ENCODE results near the gene PPP1R1B.

PPP1R1B gene

GRCh38 chr17:39653662-39654331 is 27.0 kb downstream of the PPP1R1B start:
- DNase-seq (ENCODE audit: low spot score) = peak; percentile 92

- no peak for DNase-seq (ENCODE audit: low spot score)
These were observed 28.4 kb downstream of the PPP1R1B start for GRCh38 chr17:39655105-39655504.

GRCh38 chr17:39658346-39658745 is 31.6 kb downstream of the PPP1R1B start:
- no peak for DNase-seq (ENCODE audit: low spot score)

GRCh38 chr17:39658760-39659159 is 32.0 kb downstream of the PPP1R1B start:
- DNase-seq (ENCODE audit: low spot score) = no peak

GRCh38 chr17:39659279-39660010 is 32.7 kb downstream of the PPP1R1B start:
- no peak for DNase-seq (ENCODE audit: low spot score)

- no peak for DNase-seq (ENCODE audit: low spot score)
These were observed 33.2 kb downstream of the PPP1R1B start for GRCh38 chr17:39660011-39660360.

- DNase-seq (ENCODE audit: low spot score) = no peak
These were observed 33.9 kb downstream of the PPP1R1B start for GRCh38 chr17:39660397-39661385.

GRCh38 chr17:39661744-39662541 is 35.2 kb downstream of the PPP1R1B start:
- DNase-seq (ENCODE audit: low spot score) = no peak

- DNase-seq (ENCODE audit: low spot score) = peak; percentile 54
These were observed 36.0 kb downstream of the PPP1R1B start for GRCh38 chr17:39662551-39663339.

- peak; percentile 62 for DNase-seq (ENCODE audit: low spot score)
These were observed 36.6 kb downstream of the PPP1R1B start for GRCh38 chr17:39663340-39663687.

- peak; percentile 89 for DNase-seq (ENCODE audit: low spot score)
These were observed 37.2 kb downstream of the PPP1R1B start for GRCh38 chr17:39663688-39664580.

- no peak for DNase-seq (ENCODE audit: low spot score)
These were observed 38.1 kb downstream of the PPP1R1B start, which contains the start of gene TCAP for GRCh38 chr17:39664581-39665561. TCAP (plus strand) TSS chr17:39665349; CDS start chr17:39665360, 11 bp downstream.

GRCh38 chr17:39665642-39666224 is 39.0 kb downstream of the PPP1R1B start:
- DNase-seq (ENCODE audit: low spot score) = no peak

GRCh38 chr17:39666231-39666600 is 39.5 kb downstream of the PPP1R1B start:
- no peak for DNase-seq (ENCODE audit: low spot score)

GRCh38 chr17:39666601-39667261 is 40.0 kb downstream of the PPP1R1B start:
- DNase-seq (ENCODE audit: low spot score) = no peak

GRCh38 chr17:39667262-39667944 is 40.7 kb downstream of the PPP1R1B start:
- peak; percentile 46 for DNase-seq (ENCODE audit: low spot score)

Measured in iPS-NIHi11 (cell line).